A172 (cell line): Measurements from ENCODE around the gene PRPSAP2. TPM values are rescaled to one million over a fixed set of nuclear protein-coding genes. Genes with fewer than 3 reads are reported as not detected.
"Not testable (repeated sequence)": the region's sequence is repeated elsewhere in the genome, so short reads cannot be mapped to it uniquely, and the experiment has no call there.

ENCODE experiments used
- DNase-seq: peaks from one replicate; pipeline ENCODE4 v3.0.0-alpha.2; 2015; ENCODE audit warnings: low spot score
- total RNA-seq: library from RNA; depleted of rRNA; stranded (reverse); fragments of >200 nt; shearing (Covaris generic); gene quantifications from 2 replicates; pipeline ENCODE4 v1.2.3, GENCODE V29; 2014

The PRPSAP2 gene
- total RNA-seq, 1 experiment from 2014 or later: 49.5 TPM

DNA sequence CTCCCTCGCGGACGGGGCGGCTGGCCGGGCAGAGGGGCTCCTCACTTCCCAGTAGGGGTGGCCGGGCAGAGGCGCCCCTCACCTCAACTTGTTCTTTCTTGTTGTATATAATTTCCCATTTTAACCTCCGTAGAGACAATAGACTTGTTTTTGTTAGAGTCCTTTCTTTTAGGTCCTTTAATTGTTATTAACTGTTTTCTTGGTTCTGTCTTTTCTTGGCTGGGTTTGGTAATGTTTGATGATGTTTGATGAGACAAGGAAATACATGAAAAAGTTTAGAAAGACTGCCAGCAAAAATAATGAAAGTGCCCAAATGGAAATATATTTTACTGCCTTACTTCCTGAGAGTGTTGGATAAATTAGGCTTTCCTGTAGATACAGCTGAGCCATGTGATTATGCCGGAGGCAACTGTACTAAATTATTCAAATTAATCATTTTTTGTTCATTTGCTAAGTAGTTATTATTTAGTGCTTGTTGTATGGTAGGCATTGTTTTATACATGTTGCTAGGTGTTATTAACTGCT is 30.9 kb downstream of the PRPSAP2 start:
- no peak for DNase-seq

DNA sequence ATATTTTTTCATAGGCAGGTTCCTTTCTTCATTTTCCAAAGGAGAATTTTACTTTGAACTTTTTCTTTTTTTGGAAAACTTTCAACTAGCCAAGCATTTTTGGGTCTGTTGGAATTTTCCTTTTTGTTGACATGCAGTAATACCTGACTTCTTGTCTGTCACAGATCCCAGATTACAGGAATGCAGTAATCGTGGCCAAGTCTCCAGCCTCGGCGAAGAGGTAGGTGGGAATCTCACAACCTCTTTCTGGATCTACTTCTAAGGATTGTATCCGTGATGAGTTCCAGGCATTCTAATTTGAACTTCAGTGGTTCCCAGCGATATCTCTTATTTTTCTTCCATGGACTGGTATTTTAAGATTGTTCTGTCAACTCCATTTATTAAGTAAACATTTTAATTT is 31.7 kb downstream of the PRPSAP2 start:
- DNase-seq: no peak

DNA sequence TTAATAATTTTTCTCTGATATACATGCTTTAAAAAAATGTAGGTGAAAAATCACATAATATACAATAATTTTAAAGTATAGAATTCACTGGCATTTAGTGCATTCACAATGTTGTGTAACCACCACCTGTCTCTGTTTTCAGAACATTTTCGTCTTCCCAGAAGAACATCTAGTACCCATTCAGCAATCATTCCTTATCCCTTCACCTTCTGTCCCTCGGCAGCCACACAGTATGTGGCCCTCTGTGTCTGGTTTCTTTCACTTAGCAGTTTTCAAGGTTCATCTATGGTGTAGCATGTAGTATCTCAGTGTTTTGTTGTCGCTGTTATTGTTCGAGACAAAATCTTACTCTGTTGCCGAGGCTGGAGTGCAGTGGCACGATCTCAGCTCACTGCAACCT is 33.6 kb downstream of the PRPSAP2 start:
- no peak for DNase-seq

DNA sequence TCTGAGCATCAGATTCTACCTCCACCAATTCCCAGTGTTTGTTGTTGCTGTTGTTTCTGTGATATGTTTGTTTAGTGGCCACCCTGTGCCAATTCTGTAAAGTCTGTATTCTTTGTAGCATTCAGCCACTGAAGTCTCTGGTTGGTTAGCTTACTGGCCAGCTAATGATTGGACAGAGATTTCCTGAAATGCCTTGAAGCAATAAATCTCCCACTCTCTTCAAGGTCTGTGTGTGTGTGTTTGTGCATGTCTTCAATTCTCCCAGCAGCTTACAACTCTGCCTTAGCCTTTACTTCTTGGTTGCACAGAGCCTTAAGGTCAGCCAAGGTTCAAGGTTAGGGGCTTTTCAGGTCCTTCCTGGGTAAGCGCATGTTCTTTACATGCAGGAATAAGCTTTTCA is 38.2 kb downstream of the PRPSAP2 start:
- no peak for DNase-seq

DNA sequence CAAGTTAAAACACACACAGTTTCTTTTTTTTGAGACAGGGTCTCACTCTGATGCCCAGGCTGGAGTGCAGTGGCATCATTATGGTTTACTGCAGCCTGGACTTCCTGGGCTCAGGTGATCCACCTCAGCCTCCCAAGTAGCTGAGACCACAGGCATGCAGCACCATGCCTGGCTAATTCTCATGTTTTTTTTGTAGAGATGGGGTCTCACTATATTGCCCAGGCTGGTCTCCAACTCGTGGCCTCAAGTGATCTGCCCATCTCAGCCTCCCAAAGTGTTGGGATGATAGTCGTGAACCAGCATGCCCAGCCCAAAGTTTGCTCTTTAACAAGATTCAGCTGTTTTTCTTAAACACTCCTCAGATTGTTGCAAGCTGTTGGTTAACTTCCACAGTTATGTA is 39.0 kb downstream of the PRPSAP2 start:
- no peak for DNase-seq

DNA sequence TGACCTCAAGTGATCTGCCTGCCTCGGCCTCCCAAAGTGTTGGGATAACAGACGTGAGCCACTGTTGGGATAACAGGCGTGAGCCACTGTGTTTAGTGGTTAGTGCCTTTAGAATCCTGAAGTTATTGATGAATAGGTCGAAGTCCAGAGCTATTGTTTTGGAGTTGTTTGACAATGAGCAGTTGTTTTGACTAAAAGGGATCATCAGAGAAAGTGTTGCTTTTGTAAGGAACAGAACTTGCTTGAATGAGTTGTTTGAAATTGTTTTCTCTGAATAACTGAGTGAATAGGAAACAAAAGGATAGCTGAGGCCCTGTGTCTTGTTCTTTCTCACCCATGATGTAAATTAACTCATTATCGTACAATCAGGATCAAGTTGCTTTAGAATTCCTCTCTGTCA is 46.6 kb downstream of the PRPSAP2 start:
- no peak for DNase-seq

DNA sequence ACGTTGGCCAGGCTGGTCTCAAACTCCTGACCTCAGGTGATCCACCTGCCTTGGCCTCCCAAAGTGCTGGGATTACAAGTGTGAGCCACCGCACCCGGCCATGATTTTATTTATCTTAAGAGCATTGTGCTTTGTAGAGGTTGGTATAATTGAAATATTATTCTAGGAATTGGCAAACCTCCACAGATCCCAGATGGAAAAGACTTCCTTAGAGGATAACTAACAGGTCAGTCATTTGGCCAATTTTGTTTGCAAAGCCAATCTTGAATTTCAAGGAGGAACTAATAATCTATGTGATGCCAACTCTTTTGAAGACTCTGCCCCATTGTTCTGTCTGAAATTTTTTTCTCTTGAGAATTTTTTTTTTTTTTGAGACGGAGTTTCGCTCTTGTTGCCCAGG is 47.3 kb downstream of the PRPSAP2 start:
- DNase-seq: no peak

DNA sequence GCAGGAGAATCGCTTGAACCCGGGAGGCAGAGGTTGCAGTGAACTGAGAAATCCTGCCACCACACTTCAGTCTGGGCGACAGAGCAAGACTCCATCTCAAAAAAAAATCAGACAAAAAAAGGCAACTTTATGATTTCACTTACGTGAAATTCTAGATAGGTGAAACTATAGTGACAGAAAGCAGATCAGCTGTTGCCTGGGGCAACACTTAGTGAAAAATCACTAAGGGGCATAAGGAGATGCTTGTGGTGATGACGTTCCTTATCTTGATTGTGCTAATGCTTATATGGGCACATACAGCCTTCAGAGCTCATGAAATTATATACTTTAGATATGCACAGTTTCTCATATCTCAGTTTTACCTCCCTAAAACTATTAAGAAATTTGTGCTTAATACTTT is 52.4 kb downstream of the PRPSAP2 start:
- no peak for DNase-seq

DNA sequence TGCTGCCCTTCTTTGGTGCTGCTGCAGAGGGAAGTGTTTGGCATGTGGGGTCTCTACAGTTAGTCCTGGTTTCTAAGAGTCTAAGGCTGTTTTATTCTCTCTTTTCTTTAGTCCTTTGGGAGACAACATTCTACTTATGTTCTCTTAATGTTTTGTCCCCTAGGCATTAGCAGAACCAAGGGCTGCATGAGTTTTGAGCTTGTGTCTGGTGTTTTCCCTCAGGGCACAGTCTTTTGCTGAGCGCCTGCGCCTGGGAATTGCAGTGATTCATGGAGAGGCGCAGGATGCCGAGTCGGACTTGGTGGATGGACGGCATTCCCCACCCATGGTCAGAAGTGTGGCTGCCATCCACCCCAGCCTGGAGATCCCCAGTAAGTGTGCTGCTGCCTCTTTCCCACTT is 53.0 kb downstream of the PRPSAP2 start:
- no peak for DNase-seq

DNA sequence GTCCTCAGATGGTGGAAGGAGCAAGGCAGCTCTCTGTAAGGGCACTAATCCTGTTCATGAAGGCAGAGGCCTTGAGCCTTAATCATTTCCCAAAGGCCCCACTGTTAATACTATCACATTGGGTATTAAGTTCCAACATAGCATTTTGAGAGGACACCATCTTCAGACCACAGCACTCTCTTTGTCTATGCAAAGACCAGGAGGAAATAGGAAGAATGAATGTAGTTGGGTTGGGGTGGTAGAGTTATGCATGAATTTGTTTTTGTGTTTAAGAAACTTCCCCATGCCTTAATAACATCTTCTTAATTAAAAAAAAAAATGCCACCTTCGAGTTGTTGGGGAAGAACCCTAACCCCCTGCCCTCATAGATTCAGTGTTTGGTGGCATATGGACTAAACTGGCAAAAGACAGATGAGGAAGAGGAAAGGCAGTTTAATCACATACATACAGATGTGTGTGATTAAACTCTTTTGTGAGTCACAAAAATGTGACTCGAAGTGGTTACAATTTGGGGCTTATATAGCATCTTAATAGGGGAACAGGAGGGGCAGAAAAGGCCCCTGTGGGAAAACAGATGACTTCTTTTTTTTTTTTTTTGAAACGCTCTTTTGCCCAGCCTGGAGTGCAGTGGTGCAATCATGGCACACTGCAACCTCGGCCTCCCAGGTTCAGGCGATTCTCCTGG is 59.0 kb downstream of the PRPSAP2 start:
- peak; percentile 50 for DNase-seq

DNA sequence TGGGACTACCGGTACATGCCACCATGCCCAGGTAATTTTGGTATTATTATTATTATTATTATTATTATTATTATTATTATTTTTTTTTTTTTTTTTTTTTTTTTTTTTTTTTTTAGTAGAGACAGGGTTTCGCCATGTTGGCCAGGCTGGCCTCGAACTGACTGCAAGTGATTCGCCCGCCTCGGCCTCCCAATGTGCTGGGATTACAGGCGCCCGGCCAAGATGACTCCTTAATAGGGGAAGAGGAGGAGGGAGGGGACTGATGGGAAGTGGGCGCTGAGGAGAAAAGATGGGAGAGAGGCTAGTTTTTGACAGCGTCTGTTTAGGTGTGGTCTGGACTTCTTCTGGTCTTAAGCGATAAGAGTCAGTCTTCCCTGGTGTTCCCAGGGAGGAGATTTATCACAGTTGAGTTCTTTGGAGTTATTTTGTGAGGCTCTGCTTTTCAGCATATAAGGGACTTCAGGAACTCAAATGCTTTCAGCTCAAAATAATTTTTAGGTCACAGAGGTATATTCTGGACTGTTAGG is 59.6 kb downstream of the PRPSAP2 start:
- no peak for DNase-seq

DNA sequence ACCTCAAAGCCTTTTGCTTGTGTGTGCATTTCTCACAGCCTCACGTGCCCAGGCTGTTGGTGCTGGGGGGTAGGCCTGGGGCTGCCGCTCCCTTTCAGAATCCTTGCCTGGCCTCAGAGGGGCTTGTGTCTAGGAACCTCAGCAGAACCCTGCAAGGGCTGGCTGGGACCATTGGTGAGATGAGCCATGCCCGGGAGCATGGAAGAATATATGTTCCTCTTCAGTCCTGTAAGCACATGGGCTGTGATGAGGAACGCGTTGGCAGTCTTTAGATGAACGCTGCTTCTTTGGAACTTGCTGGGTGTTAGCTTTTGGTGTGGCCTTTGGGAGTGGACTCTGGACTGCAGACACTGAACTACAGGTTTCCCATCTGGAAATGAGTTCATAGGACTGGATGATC is 62.0 kb downstream of the PRPSAP2 start:
- no peak for DNase-seq

DNA sequence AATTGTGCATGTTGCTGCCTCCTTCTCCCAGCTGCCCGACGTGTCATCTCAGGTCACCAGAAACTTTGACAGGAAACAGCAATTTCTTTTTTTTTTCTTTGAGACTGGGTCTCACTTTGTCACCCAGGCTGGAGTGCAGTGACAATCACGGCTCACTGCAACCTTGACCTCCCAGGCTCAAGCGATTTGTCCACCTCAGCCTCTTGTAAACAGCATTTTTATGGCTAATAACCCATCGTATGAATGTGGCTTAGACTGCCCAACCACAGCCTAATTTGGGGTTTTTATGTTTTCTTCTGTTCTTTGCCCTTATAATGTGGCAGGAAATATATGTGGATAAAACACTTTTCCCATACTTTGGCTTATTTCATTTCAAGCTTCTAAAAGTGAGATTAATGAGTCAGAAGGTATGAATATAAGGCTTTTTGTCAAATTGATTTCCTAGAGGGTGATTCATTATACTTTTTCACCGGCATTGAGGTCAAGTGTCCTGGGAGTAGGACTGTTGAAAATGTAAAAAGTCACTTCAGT is 63.0 kb downstream of the PRPSAP2 start:
- DNase-seq: peak; percentile 51

DNA sequence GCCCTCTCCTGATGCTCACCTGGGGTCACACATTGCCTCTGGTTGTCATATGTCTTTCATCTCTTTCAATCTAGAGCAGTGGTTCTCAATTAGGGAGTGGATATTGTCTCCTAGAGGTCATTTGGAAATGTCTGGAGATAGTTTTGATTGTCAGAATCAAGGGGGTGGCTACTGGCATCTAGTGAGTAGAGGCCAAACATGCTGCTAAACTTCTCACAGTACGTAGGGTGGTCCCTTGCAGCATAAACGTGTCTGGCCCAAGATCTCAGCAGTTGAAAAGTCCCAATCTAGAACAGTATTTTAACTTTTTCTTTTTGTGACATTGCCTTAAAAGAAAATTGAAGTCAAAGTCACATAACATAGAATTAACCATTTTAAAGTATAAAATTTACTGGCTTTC is 63.6 kb downstream of the PRPSAP2 start:
- DNase-seq: no peak

DNA sequence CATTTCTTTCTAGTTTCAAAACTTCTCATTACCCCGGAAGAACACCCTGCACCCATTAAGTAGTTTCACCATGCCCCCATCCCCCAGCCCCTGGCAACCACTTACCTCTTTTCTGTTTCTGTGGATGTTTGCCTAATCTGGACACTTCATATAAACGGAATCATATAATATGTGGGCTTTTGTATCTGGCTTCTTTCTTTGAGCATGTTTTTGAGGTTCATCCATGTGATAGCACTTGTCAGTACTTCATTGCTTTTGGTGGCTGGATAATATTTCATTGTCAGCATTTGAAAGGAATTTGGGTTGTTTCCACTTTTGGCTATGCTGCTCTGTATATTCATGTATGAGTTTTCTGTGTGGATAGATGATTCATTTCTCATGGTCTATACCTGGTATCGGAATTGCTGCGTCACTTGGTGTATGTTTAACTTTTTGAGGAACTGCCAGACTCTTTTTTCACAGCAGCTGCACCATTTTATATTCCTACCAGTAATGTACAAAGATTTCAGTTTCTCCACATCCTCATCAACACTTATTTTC is 64.1 kb downstream of the PRPSAP2 start:
- DNase-seq: peak; percentile 10

DNA sequence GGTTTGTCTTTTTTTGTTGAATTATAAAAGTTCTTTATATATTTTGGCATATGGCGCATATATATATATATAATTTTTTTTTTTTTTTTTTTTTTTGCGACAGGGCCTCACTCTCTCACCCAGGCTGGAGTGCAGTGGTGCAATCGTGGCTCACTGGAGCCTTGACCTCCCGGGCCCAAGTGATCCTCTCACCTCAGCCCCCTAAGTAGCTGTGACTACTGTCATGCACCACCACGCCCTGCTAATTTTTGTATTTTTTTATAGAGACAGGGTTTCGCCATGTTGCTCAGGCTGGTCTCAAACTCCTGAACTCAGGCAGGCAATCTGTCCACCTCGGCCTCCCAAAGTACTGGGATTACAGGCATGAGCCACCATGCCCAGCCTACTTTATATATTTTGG is 64.7 kb downstream of the PRPSAP2 start:
- DNase-seq: not testable (repeated sequence)

DNA sequence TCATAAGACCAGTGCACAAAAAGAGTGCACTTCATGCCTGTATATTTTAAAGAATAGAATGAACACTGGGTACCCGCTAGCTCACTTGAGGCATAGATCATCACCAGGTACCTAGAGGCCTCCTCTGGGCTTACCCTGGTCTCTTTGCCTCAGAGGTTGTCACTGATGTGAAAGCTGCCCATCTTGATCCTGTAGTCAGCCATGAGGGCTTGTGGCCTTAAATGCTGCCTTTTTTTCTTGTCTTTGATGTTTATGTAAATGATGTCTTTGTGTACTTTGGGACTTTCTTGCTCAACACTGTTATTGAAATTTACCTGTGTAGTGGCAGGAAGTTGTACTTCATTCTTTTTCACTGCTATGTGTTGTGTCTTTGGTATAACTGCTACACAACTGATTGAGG is 67.3 kb downstream of the PRPSAP2 start:
- no peak for DNase-seq

DNA sequence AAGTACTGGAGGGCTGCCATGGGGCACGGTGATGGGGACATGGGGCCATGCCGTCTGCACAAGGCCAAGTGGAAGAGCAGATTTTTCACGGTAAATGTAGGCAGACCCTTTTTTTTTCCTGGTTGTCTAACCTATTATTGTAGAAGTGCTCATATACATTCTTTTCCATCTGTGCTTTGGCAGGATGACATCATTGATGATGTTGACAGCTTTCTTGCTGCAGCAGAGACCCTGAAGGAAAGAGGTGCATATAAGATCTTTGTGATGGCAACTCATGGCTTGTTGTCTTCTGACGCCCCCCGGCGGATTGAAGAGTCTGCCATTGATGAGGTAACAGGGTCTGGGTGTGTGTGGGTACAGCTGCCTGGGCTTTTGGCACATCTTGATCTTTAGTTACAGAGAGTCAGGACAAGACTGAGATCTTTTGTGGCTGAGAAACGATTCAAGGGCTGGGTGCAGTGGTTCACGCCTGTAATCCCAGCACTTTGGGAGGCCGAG is 70.7 kb downstream of the PRPSAP2 start:
- DNase-seq: no peak

DNA sequence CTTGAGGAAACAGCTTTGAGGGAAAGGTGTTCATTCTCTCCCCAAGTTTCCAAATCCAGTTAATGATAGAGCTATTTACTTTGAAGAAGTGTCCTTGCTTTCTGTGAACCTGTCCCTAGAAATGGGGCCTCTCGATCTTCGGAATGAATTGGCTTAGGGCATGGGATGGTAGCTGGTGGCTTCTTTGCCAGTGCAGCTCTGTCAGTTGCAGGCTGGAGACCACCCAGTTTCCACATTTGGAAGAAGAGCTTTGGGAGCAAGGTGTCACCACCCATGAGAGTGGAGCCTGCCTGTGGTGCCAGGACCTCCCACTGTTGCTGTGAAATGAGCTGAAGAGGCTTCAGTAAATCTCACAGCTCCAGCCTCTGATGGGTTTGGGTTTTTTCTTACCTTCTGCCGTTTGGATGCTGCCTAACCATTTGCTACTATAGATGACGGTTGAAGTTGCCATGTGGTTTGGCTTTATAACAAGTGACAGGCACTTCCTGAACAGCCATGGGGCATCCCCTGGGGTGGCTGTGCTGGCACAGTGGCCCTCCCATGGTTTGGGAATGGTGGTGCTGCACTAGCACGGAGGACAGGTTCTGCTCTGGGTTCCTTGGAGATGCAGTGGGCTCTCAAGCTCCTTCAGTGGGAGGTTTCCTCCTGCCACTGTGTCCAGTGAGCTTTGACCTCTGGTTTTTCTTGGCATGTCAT is 74.6 kb downstream of the PRPSAP2 start:
- no peak for DNase-seq

DNA sequence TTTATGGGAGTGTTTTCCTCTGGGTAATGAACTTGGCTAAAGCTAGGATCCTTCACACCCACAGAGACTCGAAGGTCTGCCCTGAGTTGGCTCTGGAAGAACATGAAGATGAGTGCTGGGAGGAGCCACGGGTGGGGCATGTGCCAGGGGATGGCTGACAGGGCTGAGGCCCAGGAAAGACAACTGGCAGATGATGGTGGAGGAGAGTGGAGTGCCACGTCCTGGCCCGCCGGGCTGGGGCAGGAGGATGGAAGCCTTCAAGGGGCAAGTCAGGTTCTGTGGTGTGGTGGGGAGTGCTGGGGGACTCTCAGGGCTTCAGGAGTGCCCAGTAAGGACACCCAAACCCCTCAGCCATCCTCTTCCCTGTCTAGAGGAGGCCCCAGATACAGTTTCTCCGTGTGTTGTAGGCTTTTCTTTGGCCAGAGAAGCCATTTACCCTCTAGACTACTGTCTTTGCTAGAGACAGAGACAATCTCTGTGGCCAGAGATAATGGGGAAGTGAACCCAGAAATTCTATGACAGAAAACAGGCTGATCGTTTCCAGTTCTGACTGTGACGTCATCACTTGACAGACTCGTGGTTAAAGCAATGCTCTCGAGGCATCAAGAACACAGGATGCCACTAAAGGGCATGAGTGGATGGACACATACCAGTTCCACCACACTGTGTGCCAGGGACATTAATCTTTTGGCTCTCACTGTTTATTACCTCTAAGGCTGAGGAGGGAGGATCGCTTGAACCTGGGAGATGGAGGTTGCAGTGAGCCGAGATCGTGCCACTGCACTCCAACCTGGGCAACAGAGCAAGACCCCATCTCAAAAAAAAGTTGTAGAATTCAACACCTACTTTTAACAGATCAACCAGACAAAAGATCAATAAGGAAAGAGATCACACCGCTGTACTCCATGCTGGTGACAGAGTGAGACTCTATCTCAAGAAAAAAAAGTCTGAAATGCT is 75.4 kb downstream of the PRPSAP2 start:
- DNase-seq: no peak

DNA sequence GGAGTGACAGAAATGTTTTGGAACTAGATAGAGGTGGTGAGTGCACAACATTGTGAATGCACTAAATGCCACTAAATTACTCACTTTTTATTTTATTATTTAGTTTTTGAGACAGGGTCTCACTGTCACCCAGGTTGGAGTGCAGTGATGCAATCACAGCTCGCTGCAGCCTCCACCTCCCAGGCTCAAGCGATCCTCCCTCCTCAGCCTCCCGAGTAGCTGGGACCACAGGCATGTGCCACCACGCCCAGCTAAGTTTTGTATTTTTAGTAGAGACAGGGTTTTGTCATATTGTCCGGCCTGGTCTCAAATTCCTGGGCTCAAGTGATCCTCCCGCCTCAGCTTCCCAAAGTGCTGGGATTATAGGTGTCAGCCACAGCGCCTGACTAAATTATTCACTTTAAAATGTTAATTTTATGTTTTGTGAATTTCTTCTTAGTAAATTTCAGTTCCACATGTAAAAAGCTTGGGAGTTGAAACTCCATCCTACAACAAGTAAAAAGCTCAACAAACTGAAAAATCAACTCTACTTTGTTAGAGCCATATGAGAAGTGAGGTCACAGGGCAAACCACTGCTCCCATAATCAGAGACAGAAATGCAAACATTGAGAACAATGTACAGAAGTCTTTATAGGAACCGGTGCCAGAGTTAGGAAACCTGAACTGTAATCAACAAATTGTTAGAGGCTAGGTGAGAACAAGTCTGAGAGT is 80.2 kb downstream of the PRPSAP2 start:
- no peak for DNase-seq
